Omental fat pad (tissue), 4 donors: ENCODE measurements around the gene GULP1. TPM values are rescaled to one million over a fixed set of nuclear protein-coding genes. Genes with fewer than 3 reads are reported as not detected.

Experiments used
- ATAC-seq: fragments of 150-250 bp; one replicate; pipeline ENCODE4 v1.9.1; 2016; ENCODE audit warnings: mild to moderate bottlenecking, moderate library complexity; ENCODE audit not compliant: low FRiP score
- DNase-seq: peaks from one replicate; pipeline ENCODE4 v3.0.0-alpha.2; 2019; ENCODE audit warnings: low spot score
- total RNA-seq, 4 donors: library from RNA; depleted of rRNA; stranded (reverse); fragments of >200 nt; gene quantifications; one replicate each; pipeline ENCODE4 v1.1.0, GENCODE V29; 2016
- TF ChIP-seq, protein P1 (sequence below), 3 donors: fragments of 450-650 bp; IDR thresholded peaks; one replicate each; pipeline ENCODE4 v1.5.1; 2016 to 2017; ENCODE audit warnings: antibody characterized with exemption in 3 of 3, mild to moderate bottlenecking in 3 of 3, moderate library complexity in 2 of 3

Gene GULP1
- total RNA-seq, 4 donors from 2014 or later, result 14.1 to 31.5 (median 16.5) TPM

DNA sequence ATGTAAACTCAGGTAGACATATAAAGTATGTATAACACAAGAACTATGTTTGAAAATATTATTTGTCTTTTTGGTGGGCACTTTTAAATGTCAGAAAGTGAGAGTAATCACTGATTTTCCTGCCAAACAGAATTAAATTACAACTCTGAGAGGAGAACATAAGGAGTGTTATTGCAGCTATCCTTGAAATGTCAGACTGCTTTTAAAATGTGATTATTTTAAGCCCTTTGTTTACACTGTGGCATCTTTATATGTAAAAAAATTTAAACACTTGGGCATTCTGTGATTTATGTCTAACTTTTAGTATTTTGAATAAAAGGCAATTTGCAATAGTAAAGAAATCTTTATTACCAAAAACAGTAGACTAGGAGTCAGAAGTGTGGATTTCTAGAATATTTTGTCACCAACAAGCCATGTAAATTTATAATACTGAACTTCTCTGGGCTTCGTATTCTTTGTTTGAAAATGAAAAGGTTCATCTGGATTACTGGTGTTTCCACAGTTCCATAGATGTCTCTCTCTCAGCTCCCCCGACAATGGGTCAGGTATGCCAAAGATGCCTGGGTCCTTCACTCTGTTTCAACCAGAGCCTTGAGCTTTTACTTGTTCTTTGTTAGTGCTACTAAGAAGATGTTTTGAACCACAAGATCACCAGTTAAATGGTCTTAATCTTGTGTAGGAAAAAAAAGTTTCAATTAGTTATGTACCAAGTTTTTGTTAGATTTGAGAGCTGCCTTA lies 38.8 kb downstream of the GULP1 start:
- ATAC-seq, result no peak
- no peak for DNase-seq
- TF ChIP-seq, protein P1, sequence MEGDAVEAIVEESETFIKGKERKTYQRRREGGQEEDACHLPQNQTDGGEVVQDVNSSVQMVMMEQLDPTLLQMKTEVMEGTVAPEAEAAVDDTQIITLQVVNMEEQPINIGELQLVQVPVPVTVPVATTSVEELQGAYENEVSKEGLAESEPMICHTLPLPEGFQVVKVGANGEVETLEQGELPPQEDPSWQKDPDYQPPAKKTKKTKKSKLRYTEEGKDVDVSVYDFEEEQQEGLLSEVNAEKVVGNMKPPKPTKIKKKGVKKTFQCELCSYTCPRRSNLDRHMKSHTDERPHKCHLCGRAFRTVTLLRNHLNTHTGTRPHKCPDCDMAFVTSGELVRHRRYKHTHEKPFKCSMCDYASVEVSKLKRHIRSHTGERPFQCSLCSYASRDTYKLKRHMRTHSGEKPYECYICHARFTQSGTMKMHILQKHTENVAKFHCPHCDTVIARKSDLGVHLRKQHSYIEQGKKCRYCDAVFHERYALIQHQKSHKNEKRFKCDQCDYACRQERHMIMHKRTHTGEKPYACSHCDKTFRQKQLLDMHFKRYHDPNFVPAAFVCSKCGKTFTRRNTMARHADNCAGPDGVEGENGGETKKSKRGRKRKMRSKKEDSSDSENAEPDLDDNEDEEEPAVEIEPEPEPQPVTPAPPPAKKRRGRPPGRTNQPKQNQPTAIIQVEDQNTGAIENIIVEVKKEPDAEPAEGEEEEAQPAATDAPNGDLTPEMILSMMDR (IDR thresholded peaks at IDR 0.05), result no peak

DNA sequence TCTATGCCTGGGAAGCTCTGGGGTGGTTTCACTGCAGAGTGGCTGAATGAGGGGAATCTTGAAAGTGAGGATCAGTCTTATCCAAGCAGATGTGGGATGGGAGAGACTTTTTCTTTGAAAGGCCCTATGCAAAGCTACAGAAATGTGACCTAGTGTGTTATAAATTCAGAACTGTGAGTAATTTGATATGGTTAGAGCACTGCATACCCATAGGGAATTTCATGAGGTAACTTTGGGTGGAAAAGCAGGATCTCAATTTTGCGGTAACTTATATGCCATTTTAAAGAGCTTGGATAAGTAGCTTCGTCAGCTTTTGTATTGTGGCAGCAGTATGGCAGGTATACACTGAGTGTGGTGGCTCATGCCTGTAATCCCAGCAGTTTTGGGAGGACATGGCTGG lies 40.9 kb downstream of the GULP1 start:
- no peak for ATAC-seq
- TF ChIP-seq, protein P1 (IDR thresholded peaks at IDR 0.05), result no peak
- DNase-seq, result no peak

DNA sequence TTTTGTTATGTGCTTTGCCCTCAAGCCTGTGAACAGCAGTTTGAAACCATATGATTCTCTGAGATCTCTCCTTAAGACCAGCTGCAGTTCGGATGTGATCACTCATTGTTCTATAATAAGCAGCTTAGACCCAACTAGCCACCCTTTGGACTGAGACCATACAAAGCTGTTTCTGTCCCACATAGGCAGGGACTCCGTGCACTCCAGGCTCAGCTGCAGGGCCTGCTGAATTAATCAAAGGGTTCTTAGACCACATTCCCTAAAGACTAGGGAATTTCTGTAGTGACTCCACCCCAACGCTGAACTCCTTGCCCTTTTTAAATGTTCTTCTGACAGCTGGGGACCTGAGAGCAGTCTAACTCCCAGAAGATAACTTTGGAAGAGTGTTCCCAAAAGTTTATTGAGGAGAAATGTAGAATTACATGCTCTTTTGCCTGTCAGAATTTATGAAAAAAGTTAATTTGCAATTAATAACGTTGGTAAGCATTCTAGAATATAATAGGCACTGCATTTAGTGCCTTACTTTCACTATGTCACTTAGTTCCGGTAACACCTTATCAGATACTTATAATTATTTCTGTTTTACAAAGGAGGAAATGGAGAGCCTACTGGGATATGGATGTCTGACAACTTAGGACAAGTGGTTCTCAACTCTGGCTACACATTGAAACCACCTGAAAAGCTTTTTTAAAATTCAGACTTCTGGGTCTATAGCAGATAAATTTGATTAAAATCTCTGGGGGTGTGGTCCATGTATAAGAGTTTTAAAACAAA lies 42.3 kb downstream of the GULP1 start:
- ATAC-seq (no peak), DNase-seq (no peak)
- TF ChIP-seq, protein P1 (IDR thresholded peaks at IDR 0.05), result no peak

DNA sequence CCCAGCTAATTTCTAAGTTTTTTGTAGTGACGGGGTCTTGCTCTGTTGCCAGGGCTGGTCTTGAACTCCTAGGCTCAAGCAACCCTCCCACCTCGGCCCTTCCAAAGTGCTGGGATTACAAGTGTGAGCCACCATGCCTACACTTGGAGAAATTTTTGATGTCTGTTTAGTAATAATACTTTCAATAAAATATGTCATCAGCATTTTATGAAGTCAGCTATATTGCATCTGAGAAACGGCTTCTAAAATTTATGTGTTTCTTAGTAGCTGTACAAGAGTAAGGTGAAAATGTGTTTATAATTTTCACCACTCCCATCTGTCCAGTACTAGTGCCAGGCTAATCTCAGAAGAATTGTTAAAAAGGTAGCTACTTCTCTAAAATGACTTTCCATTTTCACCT lies 46.8 kb downstream of the GULP1 start:
- no peak for ATAC-seq
- DNase-seq, result no peak
- TF ChIP-seq, protein P1 (IDR thresholded peaks at IDR 0.05), result no peak

DNA sequence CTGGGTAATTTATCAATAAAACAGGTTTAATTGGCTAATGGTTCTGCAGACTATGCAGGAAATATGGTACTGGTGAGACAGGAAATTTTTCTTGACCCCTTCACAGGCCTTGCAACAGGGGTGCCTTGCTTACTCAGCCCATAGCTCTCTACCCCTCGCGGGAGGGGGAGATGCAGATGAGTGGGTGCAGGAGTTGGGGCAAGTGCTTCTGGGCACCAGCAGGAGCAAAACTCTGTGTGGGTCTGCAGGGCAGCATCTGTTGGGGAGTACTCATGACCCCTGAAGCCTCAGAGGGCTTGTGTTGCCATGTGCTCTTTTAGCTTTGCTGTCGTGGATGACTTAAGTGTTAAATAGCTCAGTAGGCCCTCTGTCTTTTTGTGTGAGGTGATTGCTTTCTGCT lies 48.6 kb downstream of the GULP1 start:
- no peak for DNase-seq
- no peak for ATAC-seq
- TF ChIP-seq, protein P1 (IDR thresholded peaks at IDR 0.05), result no peak

DNA sequence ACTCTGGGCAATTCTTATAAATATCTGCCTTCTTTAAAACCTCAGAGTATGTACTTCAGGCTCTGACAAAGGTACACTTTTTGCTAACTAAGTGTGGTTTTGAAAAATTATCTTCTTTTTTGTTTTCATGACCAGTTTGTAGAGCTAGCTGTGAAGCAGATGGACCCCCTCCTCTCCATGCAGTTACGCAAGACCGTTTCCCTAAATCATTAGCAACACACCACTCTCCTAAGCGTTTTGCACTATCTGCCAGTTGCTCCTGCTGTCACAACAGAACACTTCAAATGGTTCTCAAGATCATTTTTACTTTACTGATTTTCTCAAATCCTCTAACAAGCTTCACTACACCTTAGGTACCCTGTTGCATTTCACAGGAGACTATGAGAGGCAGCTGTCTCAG lies 53.3 kb downstream of the GULP1 start:
- DNase-seq (no peak), ATAC-seq (no peak)
- TF ChIP-seq, protein P1 (IDR thresholded peaks at IDR 0.05), result no peak
